GM18873 (cell line): ENCODE measurements around the gene GRIN2A.

Source experiments
- ATAC-seq: cut with Tn5 transposase; IDR thresholded peaks from one replicate; pipeline ENCODE4 v1.9.1; 2021; ENCODE audit warnings: mild to moderate bottlenecking, moderate library complexity, moderate number of reproducible peaks; ENCODE audit not compliant: unreplicated experiment, low FRiP score

The GRIN2A gene

DNA sequence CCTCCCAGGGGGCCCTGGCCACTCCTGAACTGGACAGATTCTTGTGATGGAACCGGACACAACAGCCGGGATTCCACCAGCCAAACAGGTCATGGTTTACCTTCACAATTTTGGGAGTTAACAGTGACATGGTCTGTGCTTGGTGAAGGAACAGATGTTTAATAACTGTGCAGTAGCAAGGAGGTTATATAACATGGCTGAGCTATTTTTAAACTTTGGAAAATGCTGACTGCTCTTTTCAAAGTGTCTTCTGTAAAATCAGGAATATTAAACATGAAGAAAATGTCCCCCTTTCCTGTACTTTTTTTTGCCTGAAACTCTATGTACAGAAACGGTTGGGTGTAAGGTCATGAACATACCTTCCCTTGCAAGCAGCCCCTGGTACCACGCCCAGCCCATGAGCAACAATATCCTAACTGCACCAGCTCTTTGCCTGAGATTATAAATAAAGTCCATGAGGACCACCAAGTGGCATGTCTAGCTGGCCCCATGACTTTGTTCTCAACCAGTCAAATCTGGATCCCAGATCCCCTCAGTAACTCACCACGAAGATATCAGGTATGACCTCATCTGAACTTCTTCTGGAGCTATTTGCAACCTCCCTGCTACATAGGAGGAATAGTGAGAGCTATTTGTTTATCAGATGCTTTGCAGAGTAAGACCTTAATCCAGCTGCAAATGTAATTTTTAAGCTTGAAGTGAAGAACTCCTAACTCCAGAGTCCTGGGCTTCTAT is 249.1 kb downstream of the GRIN2A start:
- no peak for ATAC-seq

DNA sequence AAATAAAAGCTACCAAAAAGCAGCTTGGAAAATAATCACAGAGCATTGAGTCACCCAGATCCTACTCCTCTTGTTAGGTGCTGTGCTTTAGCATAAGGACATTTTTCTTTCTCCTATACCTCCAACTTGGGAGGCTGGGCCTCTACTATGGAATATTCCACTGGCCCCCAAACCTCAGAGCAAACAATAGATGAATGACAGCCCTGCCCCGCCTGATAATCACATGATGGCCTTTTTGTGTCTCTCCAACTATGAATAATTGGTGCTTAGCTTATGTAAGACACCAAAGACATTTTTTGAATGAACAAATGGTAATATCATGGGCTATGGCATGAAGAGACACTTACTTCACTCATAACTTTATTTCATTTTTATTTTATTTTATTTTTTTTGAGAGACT is 250.2 kb downstream of the GRIN2A start:
- no peak for ATAC-seq

DNA sequence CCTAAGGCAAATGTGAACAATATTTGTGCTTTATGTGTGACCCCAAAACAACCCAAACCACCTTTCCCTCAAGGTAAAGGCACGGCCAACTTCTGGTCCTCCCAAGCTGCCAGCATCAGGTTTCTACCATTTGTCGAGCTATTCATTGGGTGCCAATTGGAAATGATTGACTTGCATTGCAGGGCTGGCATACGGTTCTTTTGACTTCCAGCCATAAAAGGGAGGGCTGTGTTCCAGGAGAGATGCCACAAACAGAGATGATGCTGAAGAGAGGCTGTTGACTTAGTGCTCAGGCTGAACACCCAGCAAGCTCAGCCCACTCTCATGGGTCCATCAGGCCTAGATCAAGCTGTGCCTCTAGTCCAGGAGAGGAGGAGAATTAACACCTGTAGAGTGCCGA is 252.4 kb downstream of the GRIN2A start:
- no peak for ATAC-seq

DNA sequence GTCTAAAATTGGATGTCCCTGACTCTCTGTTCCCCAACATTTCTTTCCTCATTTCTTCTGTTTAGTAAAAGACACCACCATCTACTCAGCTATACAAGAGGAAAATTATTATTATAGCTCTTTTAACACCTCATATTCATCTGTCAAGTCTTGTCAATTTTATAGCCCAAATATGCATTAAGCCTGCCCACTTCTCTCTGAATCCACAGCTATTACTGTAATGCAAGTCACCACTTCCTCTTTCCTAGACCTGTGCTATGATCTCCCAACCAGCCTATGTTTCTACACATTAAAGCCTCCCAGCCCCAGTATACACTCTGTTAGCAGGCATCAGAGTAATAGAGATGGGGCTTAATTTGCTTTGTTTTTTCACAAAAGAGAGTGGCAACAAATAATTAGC is 252.9 kb downstream of the GRIN2A start:
- no peak for ATAC-seq

- no peak for ATAC-seq
Observed at GRCh38 chr16:9922441-9922840, 259.8 kb downstream of the GRIN2A start.

DNA sequence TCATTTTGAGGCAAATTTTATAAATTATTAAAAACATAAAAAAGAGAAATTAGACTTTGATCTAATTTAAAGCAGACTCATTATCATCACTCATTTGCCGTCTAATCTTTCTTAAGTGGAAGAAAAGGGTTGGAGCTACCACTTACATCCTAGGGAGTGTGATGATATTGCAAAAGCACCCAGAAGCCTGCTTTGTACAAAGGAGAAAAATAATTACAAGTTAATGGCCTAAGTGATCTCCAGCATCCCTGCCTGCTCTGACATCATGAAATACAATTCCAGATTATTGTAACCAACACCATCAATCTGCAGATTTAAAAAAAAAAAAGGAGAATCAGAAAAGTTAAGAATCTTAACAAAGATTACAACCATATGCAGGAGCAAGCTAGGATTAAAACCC is 260.2 kb downstream of the GRIN2A start:
- ATAC-seq = no peak

DNA sequence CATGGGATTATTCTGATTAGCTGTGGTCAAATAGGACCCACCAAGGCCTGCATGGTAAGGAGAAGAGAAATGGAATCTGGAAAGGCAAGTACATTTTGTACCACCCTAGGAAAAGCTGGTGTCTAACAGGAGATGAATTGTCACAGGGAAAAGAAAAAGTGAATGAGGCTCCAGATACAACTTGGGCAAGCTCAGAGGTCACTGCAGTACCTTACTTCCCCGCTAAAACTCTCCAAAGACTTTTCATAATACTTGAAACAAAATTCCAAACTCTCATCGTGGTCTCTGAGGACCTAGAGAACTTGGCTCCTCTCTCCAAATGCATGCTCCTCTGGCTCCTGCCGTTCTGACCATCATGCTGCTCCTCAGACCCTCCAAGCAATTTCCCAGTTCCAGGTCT is 262.8 kb downstream of the GRIN2A start:
- ATAC-seq = no peak

GRCh38 chr16:9917691-9918090 is 264.5 kb downstream of the GRIN2A start:
- no peak for ATAC-seq

DNA sequence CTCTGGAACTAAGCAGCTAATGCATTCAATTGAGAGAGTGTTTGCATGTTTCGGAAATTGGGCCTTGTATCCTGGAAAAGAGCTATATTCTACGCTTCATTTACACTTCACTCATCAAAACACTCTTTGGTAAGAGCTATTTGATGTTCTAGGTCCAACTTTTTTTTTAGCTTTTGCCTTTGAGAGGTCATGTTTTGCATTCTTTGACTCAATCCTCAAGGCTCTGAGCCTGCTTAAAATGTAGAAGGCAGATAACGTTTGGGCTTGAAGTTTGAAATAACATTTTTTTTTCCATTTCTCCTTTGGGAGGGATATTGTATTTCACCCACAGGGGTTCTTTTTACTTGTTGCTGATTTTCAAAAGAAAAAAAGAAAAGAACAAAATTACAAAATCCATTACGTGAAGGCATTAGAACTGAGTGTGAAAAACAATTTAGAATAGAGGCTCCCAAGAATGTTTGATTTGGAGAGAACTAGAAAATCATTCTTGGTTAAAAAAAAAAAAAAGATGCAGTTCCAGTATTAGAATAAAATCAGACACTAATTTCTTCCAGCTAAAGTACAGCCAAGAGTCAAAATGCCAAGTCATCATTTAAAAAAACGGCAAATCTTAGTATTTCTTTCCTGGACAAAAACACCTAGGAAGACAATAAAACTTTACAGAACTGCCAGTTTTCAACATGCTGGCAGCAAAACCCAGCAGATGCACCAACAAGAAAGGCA is 268.5 kb downstream of the GRIN2A start:
- ATAC-seq = no peak

DNA sequence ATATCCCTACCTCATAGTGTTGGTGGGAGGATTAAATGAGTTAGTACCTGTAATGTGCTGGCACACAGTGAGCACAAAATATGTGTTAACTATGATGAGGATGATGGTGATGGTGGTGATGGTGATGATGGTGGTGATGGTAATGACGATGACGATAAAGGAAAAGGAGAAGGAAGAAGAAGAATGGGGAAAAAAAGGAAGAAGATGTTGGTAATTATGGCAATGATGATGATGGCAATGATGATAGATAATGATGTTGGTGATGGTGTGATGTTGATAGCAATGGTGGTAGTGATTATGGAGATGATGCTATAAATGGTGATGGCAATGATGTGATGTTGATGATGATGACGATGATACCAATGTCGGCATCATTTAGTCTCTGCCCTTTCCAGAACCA is 270.2 kb downstream of the GRIN2A start:
- ATAC-seq = no peak

GRCh38 chr16:9911231-9911630 is 271.0 kb downstream of the GRIN2A start:
- no peak for ATAC-seq

DNA sequence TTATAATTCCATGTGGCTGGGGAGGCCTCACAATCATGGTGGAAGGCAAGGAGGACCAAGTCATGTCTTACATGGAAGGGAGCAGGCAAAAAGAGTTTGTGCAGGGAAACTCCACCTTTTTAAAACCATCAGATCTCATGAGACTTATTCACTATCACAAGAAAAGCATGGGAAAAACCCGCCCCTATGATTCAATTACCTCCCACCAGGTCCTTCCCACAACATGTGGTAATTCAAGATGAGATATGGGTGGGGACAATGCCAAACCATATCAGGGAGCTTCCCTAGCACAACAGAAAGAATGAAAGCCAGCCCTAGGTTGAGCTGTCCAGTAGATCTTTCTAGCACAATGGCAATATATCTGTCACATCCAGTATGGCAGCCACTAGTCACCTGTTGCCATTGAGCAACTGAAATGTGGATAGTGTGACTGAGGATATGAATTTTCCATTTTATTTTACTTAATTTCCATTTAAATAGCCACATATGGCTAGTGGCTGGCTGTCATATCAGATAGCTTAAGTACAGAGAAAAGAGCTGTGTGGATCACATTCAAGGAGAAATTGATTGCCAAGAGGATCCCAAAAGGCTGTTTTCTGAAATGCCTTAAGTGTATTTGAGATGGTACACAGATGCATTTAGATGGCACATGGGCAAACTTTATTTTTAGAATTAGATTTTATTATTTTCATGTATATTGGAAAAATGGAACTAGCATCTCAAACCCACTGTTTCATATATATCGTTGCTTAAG is 273.0 kb downstream of the GRIN2A start:
- no peak for ATAC-seq

- ATAC-seq = no peak
Observed at GRCh38 chr16:9908613-9909012, 273.6 kb downstream of the GRIN2A start.

- no peak for ATAC-seq
Observed at GRCh38 chr16:9907752-9908151, 274.5 kb downstream of the GRIN2A start.

GRCh38 chr16:9906218-9906617 is 276.0 kb downstream of the GRIN2A start:
- ATAC-seq = no peak

- ATAC-seq = no peak
Observed at GRCh38 chr16:9904526-9904925, 277.7 kb downstream of the GRIN2A start.

GRCh38 chr16:9900576-9900975 is 281.7 kb downstream of the GRIN2A start:
- no peak for ATAC-seq

DNA sequence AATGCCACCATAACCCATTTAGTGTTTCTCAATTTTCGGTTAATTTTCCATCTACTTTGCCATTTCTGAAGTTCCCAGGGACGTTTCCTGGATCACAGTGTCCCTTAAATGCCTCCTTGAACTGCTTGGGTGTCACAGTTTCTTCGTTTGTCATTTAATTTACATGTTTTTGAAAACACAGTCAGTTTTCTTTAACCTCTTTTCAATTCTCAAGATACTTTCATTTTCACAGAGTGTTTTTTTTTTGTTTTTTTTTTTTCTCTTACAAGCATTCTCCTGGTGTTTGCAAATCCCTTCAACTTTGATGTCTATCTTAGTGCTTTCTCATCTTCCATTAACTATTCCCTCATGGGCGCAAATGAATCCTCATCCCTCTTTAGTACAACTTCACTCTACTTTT is 283.7 kb downstream of the GRIN2A start:
- no peak for ATAC-seq

GRCh38 chr16:9898124-9898523 is 284.1 kb downstream of the GRIN2A start:
- no peak for ATAC-seq

DNA sequence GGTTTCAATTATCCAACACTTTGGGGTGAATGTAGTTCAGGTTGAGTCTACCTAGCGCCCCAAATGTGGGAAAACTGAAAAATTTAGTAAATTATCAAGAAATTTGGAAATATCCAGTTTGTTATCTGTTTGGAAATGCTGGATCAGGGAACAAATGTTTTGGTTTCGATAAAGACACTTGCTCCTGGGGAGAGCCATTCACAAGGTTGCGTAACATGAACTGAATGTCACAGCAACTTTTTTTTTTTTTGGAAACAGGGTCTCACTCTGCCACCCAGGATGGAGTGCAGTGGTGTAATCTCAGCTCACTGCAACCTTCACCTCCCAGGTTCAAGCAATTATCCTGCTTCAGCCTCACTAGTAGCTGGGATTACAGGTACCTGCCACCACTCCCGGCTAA is 286.4 kb downstream of the GRIN2A start:
- no peak for ATAC-seq

GRCh38 chr16:9885876-9886275 is 296.4 kb downstream of the GRIN2A start:
- ATAC-seq = no peak
